Ishikawa (cell line): ENCODE data around the gene DNAJC6.

Experiments
- CEBPB ChIP-seq: IDR thresholded peaks from 2 replicates; pipeline ENCODE4 v1.6.1; 2012
- CREB1 ChIP-seq: IDR thresholded peaks from 2 replicates; pipeline ENCODE4 v1.6.1; 2012; ENCODE audit warnings: low read depth
- EGR1 ChIP-seq: IDR thresholded peaks from 2 replicates; pipeline ENCODE4 v1.6.1; 2012
- EP300 ChIP-seq: IDR thresholded peaks from 2 replicates; pipeline ENCODE4 v1.6.1; 2012; ENCODE audit warnings: borderline replicate concordance
- FOXM1 ChIP-seq: IDR thresholded peaks from 2 replicates; pipeline ENCODE4 v1.6.1; 2012; ENCODE audit warnings: low read depth, borderline replicate concordance
- MAX ChIP-seq: IDR thresholded peaks from 2 replicates; pipeline ENCODE4 v1.6.1; 2012
- NFIC ChIP-seq: IDR thresholded peaks from 2 replicates; pipeline ENCODE4 v1.6.1; 2012
- RAD21 ChIP-seq: IDR thresholded peaks from 2 replicates; pipeline ENCODE4 v1.6.1; 2012; ENCODE audit warnings: low read depth
- REST ChIP-seq: IDR thresholded peaks from 2 replicates; pipeline ENCODE4 v1.6.1; 2012; ENCODE audit warnings: low read depth, mild to moderate bottlenecking
- TAF1 ChIP-seq: IDR thresholded peaks from 2 replicates; pipeline ENCODE4 v1.6.1; 2012; ENCODE audit warnings: low read depth, mild to moderate bottlenecking
- TCF12 ChIP-seq: IDR thresholded peaks from 2 replicates; pipeline ENCODE4 v1.6.1; 2012; ENCODE audit warnings: low read depth
- TEAD4 ChIP-seq: IDR thresholded peaks from 2 replicates; pipeline ENCODE4 v1.6.1; 2012
- USF1 ChIP-seq: IDR thresholded peaks from 2 replicates; pipeline ENCODE4 v1.6.1; 2012
- YY1 ChIP-seq: IDR thresholded peaks from 2 replicates; pipeline ENCODE4 v1.6.1; 2012; ENCODE audit warnings: low read depth
- ZBTB7A ChIP-seq: IDR thresholded peaks from 2 replicates; pipeline ENCODE4 v1.6.1; 2012; ENCODE audit warnings: low read depth

The DNAJC6 gene

GRCh38 chr1:65435987-65436386 lies 126.6 kb downstream of the DNAJC6 start:
- no peak for TF ChIP-seq RAD21

GRCh38 chr1:65437616-65438015 lies 128.3 kb downstream of the DNAJC6 start:
- TF ChIP-seq NFIC: no peak
- no peak for TF ChIP-seq TAF1
- TF ChIP-seq EGR1: no peak
- no peak for TF ChIP-seq TCF12
- no peak for TF ChIP-seq REST
- no peak for TF ChIP-seq MAX
- no peak for TF ChIP-seq RAD21
- TF ChIP-seq CEBPB: no peak
- no peak for TF ChIP-seq USF1
- TF ChIP-seq YY1: no peak
- TF ChIP-seq EP300: no peak
- no peak for TF ChIP-seq TEAD4
- TF ChIP-seq CREB1: no peak
- no peak for TF ChIP-seq FOXM1
- no peak for TF ChIP-seq ZBTB7A

GRCh38 chr1:65440322-65440900 lies 131.1 kb downstream of the DNAJC6 start:
- no peak for TF ChIP-seq FOXM1
- no peak for TF ChIP-seq EGR1
- TF ChIP-seq USF1: no peak
- no peak for TF ChIP-seq MAX
- no peak for TF ChIP-seq RAD21
- no peak for TF ChIP-seq EP300
- TF ChIP-seq TEAD4: no peak
- TF ChIP-seq REST: no peak
- no peak for TF ChIP-seq YY1
- no peak for TF ChIP-seq CREB1
- TF ChIP-seq NFIC: no peak
- no peak for TF ChIP-seq TCF12

GRCh38 chr1:65440915-65441314 lies 131.6 kb downstream of the DNAJC6 start:
- TF ChIP-seq YY1 (no peak), NFIC (no peak), USF1 (no peak), EP300 (no peak), TEAD4 (no peak), RAD21 (no peak), TAF1 (no peak), FOXM1 (no peak), REST (no peak), MAX (no peak), EGR1 (no peak), ZBTB7A (no peak), CEBPB (no peak), TCF12 (no peak), CREB1 (no peak)
